ENCODE data around the gene L3MBTL2. TPM values are rescaled to one million over a fixed set of nuclear protein-coding genes. Genes with fewer than 3 reads are reported as not detected.

L3MBTL2 gene
- total and polyA plus RNA-seq, 10 of the 15 experiments (the other 5 are each of a cell fraction or from before 2014, with no cell fraction given) = 13.2 to 37.6 (median 28.2) TPM

DNA sequence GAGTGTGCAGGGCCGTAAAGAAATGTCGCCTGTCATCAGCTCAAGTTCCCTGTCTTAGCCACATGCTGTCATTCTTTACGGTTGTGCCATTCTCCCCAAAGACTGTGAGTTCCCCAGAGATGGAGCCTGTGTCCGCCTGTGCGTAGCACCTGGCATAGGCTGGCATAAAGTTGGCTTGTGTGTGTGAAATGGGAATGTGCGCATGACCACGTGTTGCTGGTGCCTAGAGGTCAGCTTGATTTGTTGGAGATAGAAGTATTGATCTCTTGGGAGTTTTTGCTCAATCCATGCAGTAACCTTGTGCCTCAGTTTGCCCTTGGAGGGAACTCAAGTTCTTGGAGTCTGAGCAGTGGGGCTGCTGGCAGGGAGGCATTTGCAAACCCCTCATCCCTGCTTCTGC, 26.3 kb downstream of the L3MBTL2 start:
- Histone ChIP-seq H3K27ac (ENCODE audit: control insufficient read depth, insufficient read depth) (no peak overlapping the region), H4K20me1 (ENCODE audit: control insufficient read depth, insufficient read depth) (no peaks in the 10 kb centered on the region), H3K36me3 (ENCODE audit: control insufficient read depth in 2 of 2, insufficient read depth in 2 of 2, low read length in 1 of 2) (peaks cover 0 to 11% of the 10 kb centered on the region in 2 experiments), H3K9me3 (replicated peaks; ENCODE audit: control insufficient read depth, insufficient read depth, low read length) (no peaks in the 10 kb centered on the region), H2AFZ (ENCODE audit: control insufficient read depth, low read depth, low read length) (no peak overlapping the region), H3K4me2 (ENCODE audit: control insufficient read depth, insufficient read depth) (no peak overlapping the region), H3K4me3 (no peak overlapping the region), H3K4me1 (ENCODE audit: control insufficient read depth, insufficient read depth, low read length) (no peaks in the 10 kb centered on the region), H3K27me3 (replicated peaks in 1 of 2; ENCODE audit: control insufficient read depth in 2 of 2, insufficient read depth in 2 of 2, low read length in 1 of 2) (no peaks in the 10 kb centered on the region), H3K79me2 (ENCODE audit: control insufficient read depth, insufficient read depth, low read length) (no peaks in the 10 kb centered on the region), H3K9ac (ENCODE audit: control insufficient read depth, insufficient read depth, low read length) (no peak overlapping the region)
- TF ChIP-seq CREB1 (IDR thresholded peaks at IDR 0.05; ENCODE audit: low read depth) (no peak), ZNF384 (IDR thresholded peaks at IDR 0.05; ENCODE audit: borderline replicate concordance, low read depth, low read length) (no peak), HDAC6 (IDR thresholded peaks at IDR 0.05; ENCODE audit: unreplicated experiment) (no peak)
- intact Hi-C loops (cut with micrococcal nuclease; ENCODE audit: unreplicated experiment) = no loop called here
- DNase-seq (ENCODE audit: low read depth, low spot score) = no peak
- no peak for ATAC-seq
- no peak for FAIRE-seq
- ChIA-PET POLR2A (no interaction called here), CTCF (interaction anchor here (2.2 kb wide), 1 partner anchor 308 kb away, joined by 9 read pairs; no protein-coding TSS in a partner anchor), RAD21 (ENCODE audit: unreplicated experiment) (interaction anchor here (1.1 kb wide), 1 partner anchor 309 kb away, joined by 3 read pairs; no protein-coding TSS in a partner anchor), SMC1A (ENCODE audit: uncharacterized antibody, unreplicated experiment) (interaction anchor here (0.9 to 1.3 kb wide), 2 partner anchors 309 to 332 kb away, joined by 3 read pairs; no protein-coding TSS in a partner anchor)
- in situ Hi-C loops (cut with MboI) = no loop called here
- BruUV-seq (replicated peaks) = no TSS peak
- WGBS (ENCODE audit: insufficient coverage, insufficient replicate concordance, low lambda C conversion rate, missing lambda C conversion rate) = 79% methylated on average over 7 of the region's 7 CpGs

DNA sequence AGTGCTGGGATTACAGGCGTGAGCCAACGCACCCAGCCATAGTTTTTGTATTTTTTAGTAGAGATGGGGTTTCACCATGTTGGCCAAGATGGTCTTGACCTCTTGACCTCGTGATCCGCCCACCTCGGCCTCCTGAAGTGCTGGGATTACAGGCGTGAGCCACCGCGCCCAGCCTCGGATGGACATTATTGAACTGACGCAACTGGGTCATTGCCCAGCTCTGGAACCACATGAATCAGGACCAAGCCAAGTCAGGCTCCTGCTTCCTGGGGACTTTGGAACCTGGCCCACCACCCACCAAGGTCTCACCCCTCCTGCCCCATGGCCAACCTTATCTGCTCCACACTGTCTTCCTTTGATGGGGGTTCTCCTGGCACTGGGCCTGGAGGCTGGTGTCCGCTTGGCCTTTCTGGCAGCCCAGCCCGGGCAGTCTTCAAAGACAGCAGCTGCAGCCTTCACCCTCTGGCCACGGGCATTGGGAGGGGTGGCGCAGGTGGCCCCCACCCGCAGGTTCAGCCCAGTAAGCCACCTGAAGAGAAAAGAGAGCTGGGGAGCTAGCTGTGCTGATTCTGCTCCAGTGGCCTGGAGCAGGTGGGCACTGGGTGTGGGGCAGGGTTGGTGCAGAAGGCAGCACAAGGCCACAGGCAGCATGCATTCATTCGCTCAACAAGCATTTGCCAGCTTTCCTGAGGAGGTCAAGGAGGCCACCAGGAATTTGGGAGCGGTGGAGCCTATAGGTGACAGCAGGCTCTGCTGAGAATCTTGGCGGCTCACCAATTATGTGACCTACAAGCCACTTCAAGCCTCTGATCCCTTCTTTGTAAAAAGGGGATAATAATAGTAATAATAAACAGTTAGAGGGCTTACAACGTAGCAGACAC, 29.9 kb downstream of the L3MBTL2 start:
- Histone ChIP-seq H3K4me1 (ENCODE audit: control insufficient read depth, insufficient read depth, low read length) (peaks cover 3% of the 10 kb centered on the region; the same call in 1 of the 2 replicates), H4K20me1 (ENCODE audit: control insufficient read depth, insufficient read depth) (no peaks in the 10 kb centered on the region), H3K27ac (ENCODE audit: control insufficient read depth, insufficient read depth) (no peak overlapping the region), H3K9me3 (replicated peaks; ENCODE audit: control insufficient read depth, insufficient read depth, low read length) (no peaks in the 10 kb centered on the region), H3K4me2 (ENCODE audit: control insufficient read depth, insufficient read depth) (no peak overlapping the region), H3K36me3 (ENCODE audit: control insufficient read depth in 2 of 2, insufficient read depth in 2 of 2, low read length in 1 of 2) (no peaks in the 10 kb centered on the region), H3K27me3 (replicated peaks in 1 of 2; ENCODE audit: control insufficient read depth in 2 of 2, insufficient read depth in 2 of 2, low read length in 1 of 2) (no peaks in the 10 kb centered on the region; a peak in 1 of 4 replicates), H3K4me3 (no peak overlapping the region), H3K9ac (ENCODE audit: control insufficient read depth, insufficient read depth, low read length) (no peak overlapping the region), H2AFZ (ENCODE audit: control insufficient read depth, low read depth, low read length) (no peak overlapping the region), H3K79me2 (ENCODE audit: control insufficient read depth, insufficient read depth, low read length) (no peaks in the 10 kb centered on the region)
- ChIA-PET POLR2A (no interaction called here), CTCF (interaction anchor here (5.6 kb wide), 1 partner anchor 312 kb away, joined by 136 read pairs; no protein-coding TSS in a partner anchor), RAD21 (ENCODE audit: unreplicated experiment) (interaction anchor here (1.6 kb wide), 1 partner anchor 202 kb away, joined by 3 read pairs; no protein-coding TSS in a partner anchor), SMC1A (ENCODE audit: uncharacterized antibody, unreplicated experiment) (interaction anchor here (0.6 to 6.0 kb wide), 2 partner anchors 251 to 313 kb away, joined by 3 to 73 read pairs; no protein-coding TSS in a partner anchor)
- BruUV-seq (replicated peaks) = no TSS peak
- WGBS (ENCODE audit: insufficient coverage, insufficient replicate concordance, low lambda C conversion rate, missing lambda C conversion rate) = 64% methylated on average over 18 of the region's 19 CpGs
- no peak for FAIRE-seq
- ATAC-seq = no peak
- intact Hi-C loops (cut with micrococcal nuclease; ENCODE audit: unreplicated experiment) = no loop called here
- TF ChIP-seq ZSCAN29 (IDR thresholded peaks at IDR 0.05) = no peak
- TF ChIP-seq SPI1 (IDR thresholded peaks at IDR 0.05; ENCODE audit: borderline replicate concordance, insufficient read depth, low read depth, low read length) = no peak
- no peak for TF ChIP-seq SIX5 (IDR thresholded peaks at IDR 0.05; ENCODE audit: low read depth, low read length, severe bottlenecking)
- TF ChIP-seq, protein P1, sequence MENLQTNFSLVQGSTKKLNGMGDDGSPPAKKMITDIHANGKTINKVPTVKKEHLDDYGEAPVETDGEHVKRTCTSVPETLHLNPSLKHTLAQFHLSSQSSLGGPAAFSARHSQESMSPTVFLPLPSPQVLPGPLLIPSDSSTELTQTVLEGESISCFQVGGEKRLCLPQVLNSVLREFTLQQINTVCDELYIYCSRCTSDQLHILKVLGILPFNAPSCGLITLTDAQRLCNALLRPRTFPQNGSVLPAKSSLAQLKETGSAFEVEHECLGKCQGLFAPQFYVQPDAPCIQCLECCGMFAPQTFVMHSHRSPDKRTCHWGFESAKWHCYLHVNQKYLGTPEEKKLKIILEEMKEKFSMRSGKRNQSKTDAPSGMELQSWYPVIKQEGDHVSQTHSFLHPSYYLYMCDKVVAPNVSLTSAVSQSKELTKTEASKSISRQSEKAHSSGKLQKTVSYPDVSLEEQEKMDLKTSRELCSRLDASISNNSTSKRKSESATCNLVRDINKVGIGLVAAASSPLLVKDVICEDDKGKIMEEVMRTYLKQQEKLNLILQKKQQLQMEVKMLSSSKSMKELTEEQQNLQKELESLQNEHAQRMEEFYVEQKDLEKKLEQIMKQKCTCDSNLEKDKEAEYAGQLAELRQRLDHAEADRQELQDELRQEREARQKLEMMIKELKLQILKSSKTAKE (IDR thresholded peaks at IDR 0.05; ENCODE audit: low read depth, poor library complexity, severe bottlenecking) = no peak
- TF ChIP-seq ZNF622 (IDR thresholded peaks at IDR 0.05) = no peak
- TF ChIP-seq EED (IDR thresholded peaks at IDR 0.05; ENCODE audit: low read depth) = no peak
- no peak for TF ChIP-seq FOXK2 (IDR thresholded peaks at IDR 0.05)
- TF ChIP-seq, protein P2, sequence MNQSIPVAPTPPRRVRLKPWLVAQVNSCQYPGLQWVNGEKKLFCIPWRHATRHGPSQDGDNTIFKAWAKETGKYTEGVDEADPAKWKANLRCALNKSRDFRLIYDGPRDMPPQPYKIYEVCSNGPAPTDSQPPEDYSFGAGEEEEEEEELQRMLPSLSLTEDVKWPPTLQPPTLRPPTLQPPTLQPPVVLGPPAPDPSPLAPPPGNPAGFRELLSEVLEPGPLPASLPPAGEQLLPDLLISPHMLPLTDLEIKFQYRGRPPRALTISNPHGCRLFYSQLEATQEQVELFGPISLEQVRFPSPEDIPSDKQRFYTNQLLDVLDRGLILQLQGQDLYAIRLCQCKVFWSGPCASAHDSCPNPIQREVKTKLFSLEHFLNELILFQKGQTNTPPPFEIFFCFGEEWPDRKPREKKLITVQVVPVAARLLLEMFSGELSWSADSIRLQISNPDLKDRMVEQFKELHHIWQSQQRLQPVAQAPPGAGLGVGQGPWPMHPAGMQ (IDR thresholded peaks at IDR 0.05; ENCODE audit: borderline replicate concordance) = no peak
- in situ Hi-C loops (cut with MboI) = no loop called here
- no peak for DNase-seq (ENCODE audit: low read depth, low spot score)

Data from GM12878 (cell line).